GM19455 (cell line): ENCODE results near the gene CACNA1A.
"Not testable (repeated sequence)": the region's sequence is repeated elsewhere in the genome, so short reads cannot be mapped to it uniquely, and the experiment has no call there.

Experiments used
- ATAC-seq: cut with Tn5 transposase; IDR thresholded peaks from one replicate; pipeline ENCODE4 v1.9.1; 2021; ENCODE audit not compliant: unreplicated experiment

CACNA1A gene

GRCh38 chr19:13169769-13170168 lies 336.5 kb downstream of the CACNA1A start:
- ATAC-seq, result no peak

DNA sequence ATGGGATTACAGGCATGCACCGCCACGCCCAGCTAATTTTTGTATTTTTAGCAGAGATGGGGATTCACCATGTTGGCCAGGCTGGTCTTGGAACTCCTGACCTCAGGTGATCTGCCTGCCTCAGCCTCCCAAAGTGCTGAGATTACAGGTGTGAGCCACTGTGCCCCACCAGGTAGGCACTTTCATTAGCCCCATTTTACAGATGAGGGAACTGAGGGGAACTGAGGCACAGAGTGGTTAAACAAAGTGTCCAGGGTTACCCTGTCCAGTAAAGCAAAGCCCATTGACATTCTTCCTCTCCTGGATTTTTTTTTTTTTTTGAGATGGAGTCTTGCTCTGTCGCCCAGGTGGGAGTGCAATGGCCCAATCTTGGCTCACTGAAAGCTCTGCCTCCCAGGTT lies 340.1 kb downstream of the CACNA1A start:
- ATAC-seq, result not testable (repeated sequence)

DNA sequence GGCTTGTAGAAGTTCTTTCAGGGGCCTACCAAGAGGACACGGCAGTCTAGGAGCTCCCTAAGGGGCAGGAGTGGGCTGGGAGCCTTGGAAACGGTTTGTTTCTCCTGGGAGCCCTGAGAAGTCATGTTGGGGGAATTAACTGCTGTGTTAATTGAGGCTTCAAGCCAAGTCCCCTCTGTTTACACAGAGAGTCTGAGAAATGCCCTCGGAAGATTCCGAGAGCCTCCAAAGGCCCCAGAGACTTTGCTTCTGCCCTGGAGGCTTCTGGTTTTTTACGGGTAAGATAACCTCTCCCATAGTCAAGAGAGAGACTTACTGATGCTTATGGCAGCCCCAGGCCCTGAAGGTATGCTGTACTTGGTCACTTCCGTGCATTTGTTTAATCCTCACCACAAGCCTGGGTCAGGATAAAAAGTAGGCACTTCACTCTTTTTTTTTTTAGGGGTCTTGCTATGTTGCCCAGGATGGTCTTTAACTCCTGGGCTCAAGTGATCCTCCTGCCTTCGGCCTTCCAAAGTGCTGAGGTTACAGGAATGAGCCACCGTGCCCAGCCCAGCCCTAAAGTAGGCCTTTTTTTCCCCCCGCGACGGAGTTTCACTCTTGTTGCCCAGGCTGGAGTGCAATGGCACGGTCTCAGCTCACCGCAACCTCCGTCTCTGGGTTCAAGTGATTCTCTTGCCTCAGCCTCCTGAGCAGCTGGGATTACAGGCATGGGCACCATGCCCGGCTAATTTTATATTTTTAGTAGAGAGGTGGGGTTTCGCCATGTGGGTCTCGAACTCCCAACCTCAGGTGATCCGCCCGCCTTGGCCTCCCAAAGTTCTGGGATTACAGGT lies 340.9 kb downstream of the CACNA1A start:
- ATAC-seq, result no peak

- no peak for ATAC-seq
Observed at GRCh38 chr19:13164343-13165161, 341.7 kb downstream of the CACNA1A start.

DNA sequence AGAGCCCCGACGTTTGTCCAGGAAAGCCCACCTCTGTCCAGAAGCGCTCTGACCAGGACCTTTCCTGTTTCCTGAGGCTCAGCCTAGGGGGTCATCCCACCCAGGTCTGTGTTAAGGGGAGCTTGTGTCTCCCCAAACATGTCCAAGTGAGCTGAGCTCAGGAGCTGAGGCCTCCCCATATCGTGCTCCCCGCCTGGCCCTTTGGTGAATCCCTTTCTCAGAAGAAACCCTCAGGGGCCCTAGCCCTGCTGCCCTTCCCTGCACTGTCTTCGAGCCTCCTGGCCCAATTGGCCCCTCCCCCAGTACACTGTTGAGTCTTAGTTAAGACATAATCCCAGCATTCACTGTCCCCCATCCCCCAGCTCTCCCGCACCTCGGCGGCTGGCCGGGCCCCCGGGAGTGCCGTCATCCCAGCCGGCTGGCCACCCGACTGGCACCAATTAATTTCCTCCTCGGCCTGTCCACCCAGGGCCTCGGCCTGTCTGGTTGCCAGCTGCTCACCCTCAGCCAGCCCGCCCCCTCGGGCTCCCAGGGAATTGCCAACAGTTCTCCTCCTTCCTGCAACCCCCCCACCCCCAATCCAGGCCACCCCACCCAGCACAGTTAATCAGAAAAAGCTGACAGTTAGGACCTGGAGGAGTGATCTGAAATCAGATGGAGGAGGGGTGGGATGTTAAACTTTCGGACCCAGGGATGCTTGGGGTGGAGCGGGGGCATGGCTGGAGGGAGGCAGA lies 342.5 kb downstream of the CACNA1A start:
- ATAC-seq, result no peak

GRCh38 chr19:13162724-13163608 lies 343.3 kb downstream of the CACNA1A start:
- no peak for ATAC-seq

DNA sequence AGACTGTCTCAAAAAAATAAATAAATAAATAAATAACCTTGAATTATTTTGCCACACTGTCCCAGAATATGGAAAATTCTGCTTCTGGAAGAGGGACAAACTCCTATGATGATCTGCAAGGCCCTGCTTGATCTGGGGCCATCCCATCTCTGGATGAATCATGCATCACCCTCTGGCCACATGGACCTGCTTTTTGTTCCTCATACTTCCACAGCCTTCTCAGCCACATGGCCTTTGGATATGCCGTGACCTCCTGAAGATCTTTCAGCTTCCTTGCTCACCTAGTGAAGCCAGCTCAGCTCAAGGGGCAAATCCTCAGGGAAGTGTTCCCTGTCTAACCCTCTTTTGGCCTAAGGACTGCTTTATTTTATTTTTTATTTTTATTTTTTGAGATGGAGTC lies 345.7 kb downstream of the CACNA1A start:
- no peak for ATAC-seq

DNA sequence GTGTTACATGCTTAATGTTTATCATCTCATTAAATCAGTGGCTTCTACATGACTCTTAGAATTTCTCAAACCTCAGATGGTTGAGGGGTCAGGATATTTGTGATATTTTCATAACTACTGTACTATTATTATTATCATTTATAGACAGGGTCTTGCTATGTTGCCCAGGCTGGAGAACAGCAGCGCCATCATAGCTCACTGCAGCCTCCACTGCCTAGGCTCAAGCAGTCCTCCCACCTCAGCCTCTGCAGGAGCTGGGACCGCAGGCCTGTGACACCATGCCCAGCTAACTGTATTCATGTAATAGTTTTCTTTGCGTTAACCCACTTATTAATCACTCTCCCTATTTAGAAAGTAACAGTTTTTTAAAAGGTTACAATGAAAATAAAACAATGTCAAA lies 346.6 kb downstream of the CACNA1A start:
- no peak for ATAC-seq
